AG10803 (cell line): Measurements from ENCODE around the gene SMG5.

ENCODE experiments used
- DNase-seq: peaks from one replicate; pipeline ENCODE4 v3.0.0; 2010; ENCODE audit warnings: low read depth
- H3K4me3 ChIP-seq: 2 replicates; pipeline ENCODE4 v1.5.1; 2011; ENCODE audit warnings: mild to moderate bottlenecking, low read length, control low read depth
- CTCF ChIP-seq: conservative IDR thresholded peaks from 2 replicates; pipeline ENCODE4 v1.5.1; 2011; ENCODE audit warnings: mild to moderate bottlenecking, low read length, control low read depth, inconsistent platforms

The SMG5 gene

DNA sequence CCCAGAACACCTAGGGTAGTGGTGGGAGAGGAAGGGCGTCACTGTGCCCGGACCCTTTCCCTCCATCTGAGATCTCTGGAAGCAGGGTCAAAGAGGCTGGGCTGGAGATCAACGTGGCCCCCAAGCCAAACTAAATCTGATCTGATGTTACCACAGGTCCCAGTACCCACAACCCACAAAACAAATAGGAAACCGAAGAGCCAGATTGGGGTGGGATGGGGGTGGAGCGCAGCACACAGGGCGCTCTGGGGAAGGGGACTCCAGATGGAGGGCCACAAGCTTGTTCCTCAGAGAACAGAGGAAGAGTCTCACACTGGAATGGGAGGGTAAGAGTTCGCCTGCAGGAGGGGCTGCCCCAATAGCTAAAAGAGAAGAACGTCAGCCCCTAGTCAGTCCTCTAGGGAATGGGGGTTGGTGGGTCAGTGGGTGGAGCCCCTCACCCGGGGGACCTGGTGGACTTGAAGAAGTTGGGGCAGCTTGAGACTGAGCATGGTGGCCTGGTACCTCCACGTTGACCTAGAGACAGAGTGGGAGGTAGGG lies 36.3 kb downstream of the SMG5 start:
- TF ChIP-seq CTCF = no peak
- no peak overlapping the region for H3K4me3 ChIP-seq
- DNase-seq = no peak

- no peak for TF ChIP-seq CTCF
- no peak overlapping the region for H3K4me3 ChIP-seq
- DNase-seq = no peak
Observed at GRCh38 chr1:156245451-156246232, 37.0 kb downstream of the SMG5 start.

GRCh38 chr1:156244712-156245111 lies 37.9 kb downstream of the SMG5 start:
- no peak for DNase-seq
- TF ChIP-seq CTCF = no peak
- no peak overlapping the region for H3K4me3 ChIP-seq

DNA sequence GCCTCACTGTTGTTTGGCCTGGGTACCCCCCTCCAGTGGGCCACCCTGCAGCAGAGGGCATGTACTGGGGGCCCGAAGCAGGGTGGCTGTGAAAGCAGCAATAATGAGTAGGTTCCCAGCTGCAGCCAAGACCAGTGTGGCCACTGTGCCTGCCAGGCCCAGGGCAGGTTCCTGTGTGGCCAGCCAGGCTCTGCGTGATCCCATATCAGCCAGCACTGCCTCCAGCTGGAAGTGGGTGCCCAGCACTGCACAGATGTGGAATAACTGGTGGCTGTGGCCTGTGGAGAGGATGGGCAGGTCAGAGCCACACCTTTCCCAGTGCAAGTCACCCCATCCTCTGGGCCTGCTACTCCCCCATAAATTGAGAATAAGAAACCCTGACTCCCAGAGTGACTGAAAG lies 38.5 kb downstream of the SMG5 start:
- no peak for DNase-seq
- H3K4me3 ChIP-seq = no peak overlapping the region
- no peak for TF ChIP-seq CTCF

- no peak overlapping the region for H3K4me3 ChIP-seq
- no peak for DNase-seq
- TF ChIP-seq CTCF = no peak
Observed at GRCh38 chr1:156242738-156243137, 39.9 kb downstream of the SMG5 start.

DNA sequence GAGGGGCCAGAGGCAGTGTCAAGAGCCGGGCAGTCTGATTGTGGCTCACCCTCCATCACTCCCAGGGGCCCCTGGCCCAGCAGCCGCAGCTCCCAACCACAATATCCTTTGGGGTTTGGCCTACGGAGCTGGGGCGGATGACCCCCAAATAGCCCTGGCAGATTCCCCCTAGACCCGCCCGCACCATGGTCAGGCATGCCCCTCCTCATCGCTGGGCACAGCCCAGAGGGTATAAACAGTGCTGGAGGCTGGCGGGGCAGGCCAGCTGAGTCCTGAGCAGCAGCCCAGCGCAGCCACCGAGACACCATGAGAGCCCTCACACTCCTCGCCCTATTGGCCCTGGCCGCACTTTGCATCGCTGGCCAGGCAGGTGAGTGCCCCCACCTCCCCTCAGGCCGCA lies 40.7 kb downstream of the SMG5 start, which contains the start of gene BGLAP:
Gene BGLAP, plus strand, starts transcription at position 259 of the 400 bp plus-strand sequence. Its CDS starts 48 bp downstream, at position 307.
- DNase-seq = no peak
- no peak for TF ChIP-seq CTCF
- no peak within 1 kb of the TSS for H3K4me3 ChIP-seq

DNA sequence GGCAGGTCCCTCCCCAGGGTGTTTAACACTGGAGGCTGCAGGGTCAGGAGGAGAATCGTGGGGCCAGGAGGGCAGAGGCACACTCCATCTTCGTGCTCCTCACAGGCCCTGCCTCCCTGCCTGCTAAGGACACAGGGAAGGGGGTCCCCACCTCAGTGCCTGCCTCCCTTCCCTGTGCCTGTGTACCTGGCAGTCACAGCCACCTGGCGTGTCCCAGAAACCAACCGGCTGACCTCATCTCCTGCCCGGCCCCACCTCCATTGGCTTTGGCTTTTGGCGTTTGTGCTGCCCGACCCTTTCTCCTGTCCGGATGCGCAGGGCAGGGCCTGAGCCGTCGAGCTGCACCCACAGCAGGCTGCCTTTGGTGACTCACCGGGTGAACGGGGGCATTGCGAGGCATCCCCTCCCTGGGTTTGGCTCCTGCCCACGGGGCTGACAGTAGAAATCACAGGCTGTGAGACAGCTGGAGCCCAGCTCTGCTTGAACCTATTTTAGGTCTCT lies 41.3 kb downstream of the SMG5 start:
- H3K4me3 ChIP-seq = no peak overlapping the region
- peak; percentile 25 for DNase-seq
- TF ChIP-seq CTCF = no peak
